Common myeloid progenitor, CD34-positive (primary cell): ENCODE measurements around the gene TMEM208.

Experiments used
- CTCF ChIA-PET: fragments of 350-600 bp; sonication (Branson Sonifier 250); formaldehyde crosslinking; loops from one replicate; lab custom pipeline; 2021; ENCODE audit warnings: antibody characterized with exemption; lab: Charles Lee
- POLR2A ChIA-PET: fragments of 350-600 bp; sonication (Branson Sonifier 250); formaldehyde crosslinking; loops from one replicate; lab custom pipeline; 2021; ENCODE audit warnings: antibody characterized with exemption; lab: Charles Lee
- DNase-seq, 3 donors: peaks; one replicate each; pipeline versions ENCODE4 v3.0.0 to v3.0.0-alpha.2; 2013
- H3K27ac ChIP-seq, 2 experiments: 1 replicate in 1 of 2; 2 replicates in 1 of 2; pipeline ENCODE4 v1.7.0; 2013; ENCODE audit warnings: inconsistent platforms in 2 of 2, low read length in 2 of 2, mild to moderate bottlenecking in 2 of 2, low read depth in 1 of 2, moderate library complexity in 1 of 2; ENCODE audit not compliant: severe bottlenecking in 2 of 2, insufficient read depth in 1 of 2, poor library complexity in 1 of 2
- H3K27me3 ChIP-seq, 5 experiments: replicated peaks in 2 of 5; 1 replicate in 3 of 5; 2 replicates in 2 of 5; pipeline versions ENCODE4 v1.6.1 to v1.7.0; 2013; ENCODE audit warnings: low read length in 4 of 5, mild to moderate bottlenecking in 2 of 5, moderate library complexity in 2 of 5, inconsistent platforms in 1 of 5; ENCODE audit not compliant: insufficient read depth in 5 of 5, control insufficient read depth in 4 of 5
- H3K36me3 ChIP-seq, 4 experiments: 1 replicate in 2 of 4; 2 replicates in 2 of 4; pipeline versions ENCODE4 v1.6.1 to v1.7.0; 2013; ENCODE audit warnings: low read length in 3 of 4, control low read depth in 1 of 4, mild to moderate bottlenecking in 1 of 4; ENCODE audit not compliant: control insufficient read depth in 4 of 4, insufficient read depth in 4 of 4
- H3K4me1 ChIP-seq, 4 experiments: 1 replicate in 3 of 4; 2 replicates in 1 of 4; pipeline versions ENCODE4 v1.6.1 to v1.7.1; 2013; ENCODE audit warnings: low read length in 3 of 4, mild to moderate bottlenecking in 3 of 4, control low read depth in 1 of 4, inconsistent platforms in 1 of 4, moderate library complexity in 1 of 4; ENCODE audit not compliant: control insufficient read depth in 4 of 4, insufficient read depth in 4 of 4; ENCODE audit errors: control extremely low read depth in 1 of 4
- H3K4me3 ChIP-seq, 7 experiments: 1 replicate in 4 of 7; 2 replicates in 3 of 7; pipeline versions ENCODE4 v1.5.1 to v1.7.0; 2013; ENCODE audit warnings: mild to moderate bottlenecking in 7 of 7, low read length in 6 of 7, moderate library complexity in 6 of 7, inconsistent platforms in 2 of 7, low read depth in 2 of 7, control low read depth in 1 of 7; ENCODE audit not compliant: insufficient read depth in 4 of 7, control insufficient read depth in 1 of 7; ENCODE audit errors: extremely low read depth in 1 of 7
- H3K9me3 ChIP-seq, 5 experiments: 1 replicate in 4 of 5; 2 replicates in 1 of 5; pipeline versions ENCODE4 v1.6.1 to v1.7.1; 2013; ENCODE audit warnings: low read length in 4 of 5, mild to moderate bottlenecking in 2 of 5, inconsistent platforms in 1 of 5, low read depth in 1 of 5, moderate library complexity in 1 of 5; ENCODE audit not compliant: control insufficient read depth in 4 of 5, insufficient read depth in 2 of 5; ENCODE audit errors: control extremely low read depth in 1 of 5
- WGBS: methylation state at CpG from one replicate; pipeline ENCODE4 v1.1.5; 2013; ENCODE audit not compliant: insufficient coverage; 5-methylcytosine and 5-hydroxymethylcytosine counted together

TMEM208 gene

DNA sequence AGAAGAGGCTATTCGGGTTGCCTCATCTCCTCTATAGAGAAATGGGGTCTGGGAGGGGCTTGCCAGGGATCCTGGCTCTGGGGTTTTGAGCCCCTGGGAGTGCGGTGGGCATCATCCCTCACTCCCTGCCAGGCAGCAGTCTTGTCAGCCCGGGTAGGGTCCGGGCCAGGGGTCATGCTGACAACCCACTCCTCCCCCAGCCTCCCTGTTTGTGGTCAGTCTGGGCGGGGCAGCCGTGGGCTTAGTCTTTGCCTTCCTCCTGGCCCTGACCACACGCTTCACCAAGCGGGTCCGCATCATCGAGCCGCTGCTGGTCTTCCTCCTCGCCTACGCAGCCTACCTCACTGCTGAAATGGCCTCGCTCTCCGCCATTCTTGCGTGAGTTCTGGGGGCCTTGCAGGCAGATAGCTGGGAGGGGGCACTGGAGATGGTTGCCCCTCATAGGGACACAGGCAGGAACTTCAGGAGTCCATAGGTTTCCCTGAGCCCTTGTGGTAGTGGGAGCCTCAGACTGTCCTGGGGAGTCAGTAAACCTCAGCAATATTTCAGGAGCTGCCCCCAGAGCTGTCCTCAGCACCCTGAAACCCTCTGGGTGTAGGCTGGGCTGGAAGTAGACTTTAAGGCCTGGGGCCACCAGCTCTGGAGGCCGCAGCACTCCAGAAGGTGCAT is 28.8 kb downstream of the TMEM208 start:
- no peak for DNase-seq
- POLR2A ChIA-PET: no interaction called here
- Histone ChIP-seq H3K4me3 (no peak overlapping the region), H3K36me3 (no peaks in the 10 kb centered on the region), H3K27ac (no peak overlapping the region), H3K4me1 (peaks cover 0 to 2% (median 0%) of the 10 kb centered on the region in 4 experiments), H3K9me3 (no peaks in the 10 kb centered on the region), H3K27me3 (peaks cover 0 to 5% (median 0%) of the 10 kb centered on the region in 5 experiments)
- CTCF ChIA-PET: interaction anchor here (0.9 to 1.2 kb wide), 2 partner anchors 9 to 10 kb away, joined by 4 to 5 read pairs; no protein-coding TSS in a partner anchor
- WGBS: 98% methylated on average over 12 of the region's 17 CpGs

DNA sequence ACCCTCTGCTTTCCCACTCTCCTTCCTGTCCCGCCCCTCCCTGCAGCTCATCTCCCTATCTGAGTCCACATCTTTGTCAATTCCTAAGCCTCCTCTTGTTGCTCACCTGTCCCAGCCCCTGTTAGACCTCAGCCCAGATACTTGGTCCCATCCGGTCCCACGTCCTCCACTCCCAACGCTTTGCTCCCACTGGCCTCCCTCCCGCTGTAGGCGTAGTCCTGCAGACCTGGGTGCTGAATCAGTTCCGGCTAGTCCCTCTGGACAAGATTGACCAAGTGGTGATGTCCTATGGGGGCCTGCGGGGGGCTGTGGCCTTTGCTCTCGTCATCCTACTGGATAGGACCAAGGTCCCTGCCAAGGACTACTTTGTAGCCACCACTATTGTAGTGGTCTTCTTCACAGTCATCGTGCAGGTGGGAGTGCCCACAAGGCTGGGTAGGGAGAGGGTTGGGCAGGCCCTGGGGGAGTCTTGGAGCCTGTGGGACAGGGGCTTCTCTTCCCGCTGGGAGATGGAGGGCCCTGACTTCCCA is 29.8 kb downstream of the TMEM208 start:
- POLR2A ChIA-PET: no interaction called here
- CTCF ChIA-PET: no interaction called here

GRCh38 chr16:67257486-67258160 is 30.7 kb downstream of the TMEM208 start:
- no peak overlapping the region for H3K4me3 ChIP-seq
- no peak for DNase-seq
- no peak overlapping the region for H3K27ac ChIP-seq
- WGBS: 100% methylated on average over 3 of the region's 4 CpGs
- ChIA-PET CTCF (interaction anchor here (1.8 kb wide), 1 partner anchor 9 kb away, joined by 15 read pairs; the partner anchor contains the start of gene SLC9A5), POLR2A (no interaction called here)
- peaks cover 0 to 3% (median 1%) of the 10 kb centered on the region in 4 experiments for H3K4me1 ChIP-seq
- no peaks in the 10 kb centered on the region for H3K27me3 ChIP-seq
- no peaks in the 10 kb centered on the region for H3K36me3 ChIP-seq
- no peaks in the 10 kb centered on the region for H3K9me3 ChIP-seq

More for the DNA sequence above, 29.8 kb downstream of the TMEM208 start:
- no peak overlapping the region for H3K27ac ChIP-seq
- H3K4me1 ChIP-seq: peaks cover 0 to 3% (median 1%) of the 10 kb centered on the region in 4 experiments
- no peaks in the 10 kb centered on the region for H3K36me3 ChIP-seq
- H3K9me3 ChIP-seq: no peaks in the 10 kb centered on the region
- no peak for DNase-seq
- no peak overlapping the region for H3K4me3 ChIP-seq
- H3K27me3 ChIP-seq: no peaks in the 10 kb centered on the region
- WGBS: 100% methylated on average over 6 of the region's 11 CpGs

DNA sequence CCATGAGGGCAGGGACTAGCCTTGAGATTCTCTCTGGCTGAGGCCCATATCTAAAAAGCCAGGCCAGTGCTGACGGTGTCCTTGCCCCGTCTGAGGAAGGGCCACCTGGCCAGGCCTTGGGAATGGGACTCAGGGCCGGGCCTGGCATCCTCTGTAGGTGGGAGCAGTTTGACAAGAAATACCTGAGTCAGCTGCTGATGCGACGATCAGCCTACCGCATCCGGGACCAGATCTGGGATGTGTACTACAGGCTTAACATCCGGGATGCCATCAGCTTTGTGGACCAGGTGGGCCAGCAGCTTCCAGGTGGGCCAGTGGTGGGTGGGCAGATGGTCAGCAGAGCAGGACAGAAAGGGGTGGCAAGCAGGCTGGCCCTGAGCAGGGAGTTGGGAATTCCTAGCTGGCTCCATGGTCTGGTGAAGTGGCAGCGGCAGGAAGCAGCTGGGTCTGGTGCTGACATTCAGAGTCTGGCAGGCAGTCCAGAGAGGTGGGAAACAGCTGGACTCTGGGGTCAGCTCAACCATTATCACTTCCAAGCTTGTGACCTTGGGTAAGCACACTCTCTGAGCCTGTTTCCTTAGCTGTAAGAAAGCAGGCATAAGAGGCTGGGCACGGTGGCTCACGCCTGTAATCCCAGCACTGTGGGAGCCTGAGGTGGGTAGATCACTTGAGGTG is 31.4 kb downstream of the TMEM208 start:
- Histone ChIP-seq H3K27ac (no peak overlapping the region), H3K4me1 (peaks cover 0 to 3% (median 0%) of the 10 kb centered on the region in 4 experiments), H3K36me3 (no peaks in the 10 kb centered on the region), H3K4me3 (no peak overlapping the region), H3K27me3 (no peaks in the 10 kb centered on the region), H3K9me3 (no peaks in the 10 kb centered on the region)
- 100% methylated on average over 11 of the region's 11 CpGs for WGBS
- ChIA-PET CTCF (interaction anchor here (1.0 to 1.8 kb wide), 4 partner anchors 9 to 124 kb away, joined by 3 to 15 read pairs (median 3); partner anchors contain the start of gene SLC9A5), POLR2A (interaction anchor here (0.7 to 0.8 kb wide), 2 partner anchors 10 to 273 kb away, joined by 3 read pairs; no protein-coding TSS in a partner anchor)
- no peak for DNase-seq

DNA sequence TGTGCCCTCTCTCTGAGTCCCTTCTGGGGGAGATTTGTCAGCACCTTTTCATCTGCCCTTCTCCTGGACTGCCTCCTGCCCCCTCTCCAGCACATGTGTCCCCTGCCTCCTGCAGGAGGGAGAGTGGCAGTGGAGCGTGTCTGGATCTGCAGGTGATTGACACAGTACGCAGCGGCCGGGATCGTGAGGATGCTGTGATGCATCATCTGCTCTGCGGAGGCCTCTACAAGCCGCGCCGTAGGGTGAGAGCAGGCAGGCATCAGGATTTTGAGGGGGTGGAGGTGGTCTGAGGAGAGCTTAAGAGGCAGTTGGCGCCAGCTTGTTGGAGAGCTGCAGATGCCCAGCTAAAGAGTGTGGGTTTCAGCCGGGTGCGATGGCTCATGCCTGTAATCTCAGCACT is 32.8 kb downstream of the TMEM208 start:
- H3K4me1 ChIP-seq: peaks cover 0 to 3% (median 0%) of the 10 kb centered on the region in 4 experiments
- 97% methylated on average over 11 of the region's 12 CpGs for WGBS
- ChIA-PET CTCF (interaction anchor here (0.7 to 1.9 kb wide), 22 partner anchors 9 to 206 kb away, joined by 3 to 25 read pairs (median 5); partner anchors contain the start of genes FHOD1, SLC9A5 and TMEM208), POLR2A (no interaction called here)
- no peak overlapping the region for H3K27ac ChIP-seq
- H3K27me3 ChIP-seq: peaks cover 0 to 3% (median 0%) of the 10 kb centered on the region in 5 experiments
- H3K9me3 ChIP-seq: no peaks in the 10 kb centered on the region
- H3K36me3 ChIP-seq: no peaks in the 10 kb centered on the region
- no peak for DNase-seq
- no peak overlapping the region for H3K4me3 ChIP-seq

GRCh38 chr16:67260426-67261063 is 33.6 kb downstream of the TMEM208 start:
- ChIA-PET POLR2A (no interaction called here), CTCF (interaction anchor here (0.8 to 1.9 kb wide), 42 partner anchors 8 to 207 kb away, joined by 3 to 25 read pairs (median 4); partner anchors contain the start of genes FHOD1, KCTD19, LRRC36 and SLC9A5)
- Histone ChIP-seq H3K27ac (no peak overlapping the region), H3K9me3 (no peaks in the 10 kb centered on the region), H3K36me3 (no peaks in the 10 kb centered on the region), H3K4me1 (peaks cover 0 to 3% (median 0%) of the 10 kb centered on the region in 4 experiments), H3K4me3 (no peak overlapping the region), H3K27me3 (peaks cover 0 to 3% (median 0%) of the 10 kb centered on the region in 5 experiments)
- WGBS: 70% methylated on average over 4 of the region's 4 CpGs
- DNase-seq: peak; percentile 63 to 83 (median 80)
